Endometrial microvascular endothelial cells (primary cell): Measurements from ENCODE around the gene CEP83. TPM values are rescaled to one million over a fixed set of nuclear protein-coding genes. Genes with fewer than 3 reads are reported as not detected.
"Not testable (repeated sequence)": the region's sequence is repeated elsewhere in the genome, so short reads cannot be mapped to it uniquely, and the experiment has no call there.

Experiments
- in situ Hi-C: cut with HindIII; loops from 2 replicates; pipeline ENCODE4 v1.10.0; 2017; ENCODE audit warnings: low sequenced_read_pairs, low pct_unique_long_range_greater_than_20kb; ENCODE audit errors: inconsistent ontology term
- total RNA-seq: library from RNA; depleted of rRNA; stranded (reverse); fragments of >200 nt; gene quantifications from one replicate; pipeline ENCODE4 v1.2.3, GENCODE V29; 2015; ENCODE audit errors: inconsistent ontology term

The CEP83 gene
- 20.8 TPM for total RNA-seq

- in situ Hi-C loops = no loop called here
Measured at GRCh38 chr12:94459728-94460615, at the start of gene CEP83. Gene CEP83, minus strand, starts transcription at chr12:94459867. Its CDS starts 47,377 bp downstream, at chr12:94412490.

GRCh38 chr12:94509317-94509716 lies 49.6 kb upstream of the CEP83 start:
- in situ Hi-C loops = no loop called here

GRCh38 chr12:94507455-94507854 lies 47.8 kb upstream of the CEP83 start:
- in situ Hi-C loops = no loop called here

GRCh38 chr12:94504386-94504785 lies 44.7 kb upstream of the CEP83 start:
- in situ Hi-C loops = no loop called here

- in situ Hi-C loops = no loop called here
Measured at GRCh38 chr12:94503619-94504018, 44.0 kb upstream of the CEP83 start.

- in situ Hi-C loops = no loop called here
Measured at GRCh38 chr12:94500831-94501567, 41.3 kb upstream of the CEP83 start.

GRCh38 chr12:94498698-94499097 lies 39.0 kb upstream of the CEP83 start:
- in situ Hi-C loops = no loop called here

- in situ Hi-C loops = no loop called here
Measured at GRCh38 chr12:94498073-94498472, 38.4 kb upstream of the CEP83 start.

- in situ Hi-C loops = no loop called here
Measured at GRCh38 chr12:94495445-94496115, 35.9 kb upstream of the CEP83 start.

GRCh38 chr12:94491489-94491888 lies 31.8 kb upstream of the CEP83 start:
- in situ Hi-C loops = no loop called here

GRCh38 chr12:94488463-94488862 lies 28.8 kb upstream of the CEP83 start:
- in situ Hi-C loops = no loop called here

- in situ Hi-C loops = no loop called here
Measured at GRCh38 chr12:94481734-94482133, 22.1 kb upstream of the CEP83 start.

- in situ Hi-C loops = no loop called here
Measured at GRCh38 chr12:94469522-94469921, 9.9 kb upstream of the CEP83 start.

- in situ Hi-C loops = no loop called here
Measured at GRCh38 chr12:94460616-94460959, 921 bp upstream of the CEP83 start.

GRCh38 chr12:94458877-94459727 lies 565 bp downstream of the CEP83 start:
- in situ Hi-C loops = no loop called here

- in situ Hi-C loops = no loop called here
Measured at GRCh38 chr12:94457311-94457710, 2.4 kb downstream of the CEP83 start.

GRCh38 chr12:94454318-94454717 lies 5.3 kb downstream of the CEP83 start:
- in situ Hi-C loops = not testable (repeated sequence)

GRCh38 chr12:94445662-94446061 lies 14.0 kb downstream of the CEP83 start:
- in situ Hi-C loops = no loop called here

GRCh38 chr12:94437303-94437702 lies 22.4 kb downstream of the CEP83 start:
- in situ Hi-C loops = loop anchor here (10.0 kb wide), 1 partner anchor 293 kb away; the partner anchor contains the start of gene PLXNC1
